WTC11 (cell line): Measurements from ENCODE around the gene OR1G1. TPM values are rescaled to one million over a fixed set of nuclear protein-coding genes. Genes with fewer than 3 reads are reported as not detected.

Experiments used
- ATAC-seq: fragments of 200-7000 bp; cut with Tn5 transposase; 2 replicates; pipeline ENCODE4 v1.10.0; 2021; ENCODE audit warnings: mild to moderate bottlenecking, moderate library complexity
- Bru-seq: library from RNA; stranded (reverse); fragments of 400-500 nt; gene quantifications from one replicate; lab custom pipeline; 2021; lab: Mats Ljungman, UMichigan
- CTCF ChIA-PET: fragments of 300-600 bp; sonication (Branson Sonifier 250); formaldehyde crosslinking; loops from one replicate; lab custom pipeline; 2021; ENCODE audit warnings: antibody characterized with exemption; lab: Charles Lee
- POLR2A ChIA-PET: fragments of 350-600 bp; sonication (Branson Sonifier 250); formaldehyde crosslinking; loops from one replicate; lab custom pipeline; 2021; ENCODE audit warnings: antibody characterized with exemption; lab: Charles Lee
- DNase-seq: peaks from one replicate; pipeline ENCODE4 v3.0.0; 2021; ENCODE audit warnings: low spot score
- H3K27ac Mint-ChIP-seq: 2 replicates; pipeline ENCODE4 v1.8.0; 2021; ENCODE audit warnings: mixed read lengths
- H3K27me3 Mint-ChIP-seq: 2 replicates; pipeline ENCODE4 v1.8.0; 2021; ENCODE audit warnings: low read depth, mild to moderate bottlenecking, moderate library complexity, mixed read lengths
- H3K36me3 Mint-ChIP-seq: 2 replicates; pipeline ENCODE4 v1.8.0; 2021; ENCODE audit warnings: mixed read lengths
- H3K4me1 Mint-ChIP-seq: 2 replicates; pipeline ENCODE4 v1.8.0; 2022; ENCODE audit warnings: mixed read lengths
- H3K4me3 Mint-ChIP-seq: 2 replicates; pipeline ENCODE4 v1.8.0; 2021; ENCODE audit warnings: mild to moderate bottlenecking, moderate library complexity, mixed read lengths
- H3K9me3 Mint-ChIP-seq: 2 replicates; pipeline ENCODE4 v1.8.0; 2021; ENCODE audit warnings: mixed read lengths
- ARID4B ChIP-seq: sonication (generic); formaldehyde crosslinking; IDR thresholded peaks from 2 replicates; pipeline ENCODE4 v1.8.0; 2023; ENCODE audit warnings: missing genetic modification reagents, mild to moderate bottlenecking, borderline replicate concordance
- CDX4 ChIP-seq: fragments of 250-450 bp; sonication (Bioruptor Pico); IDR thresholded peaks from 2 replicates; pipeline ENCODE4 v1.9.0; 2021; ENCODE audit warnings: moderate library complexity, mild to moderate bottlenecking, inconsistent platforms, borderline replicate concordance
- E2F5 ChIP-seq: sonication (generic); formaldehyde crosslinking; IDR thresholded peaks from 2 replicates; pipeline ENCODE4 v1.8.1; 2022; ENCODE audit warnings: mild to moderate bottlenecking, moderate library complexity, missing genetic modification reagents
- JUN ChIP-seq: sonication (generic); formaldehyde crosslinking; IDR thresholded peaks from 2 replicates; pipeline ENCODE4 v1.8.0; 2023; ENCODE audit warnings: mild to moderate bottlenecking, missing genetic modification reagents
- MLX ChIP-seq: sonication (generic); formaldehyde crosslinking; IDR thresholded peaks from 2 replicates; pipeline ENCODE4 v1.8.1; 2023; ENCODE audit warnings: mild to moderate bottlenecking, missing genetic modification reagents, moderate library complexity
- NFYB ChIP-seq: sonication (generic); formaldehyde crosslinking; conservative IDR thresholded peaks from 2 replicates; pipeline ENCODE4 v1.8.0; 2022; ENCODE audit warnings: low read depth, missing genetic modification reagents
- NR1H2 ChIP-seq: sonication (generic); formaldehyde crosslinking; IDR thresholded peaks from 2 replicates; pipeline ENCODE4 v1.9.0; 2021; ENCODE audit warnings: mild to moderate bottlenecking, moderate library complexity, missing genetic modification reagents
- USF2 ChIP-seq: sonication (generic); formaldehyde crosslinking; IDR thresholded peaks from 2 replicates; pipeline ENCODE4 v1.8.1; 2023; ENCODE audit warnings: mild to moderate bottlenecking, missing genetic modification reagents, moderate library complexity
- ZMAT4 ChIP-seq: fragments of 250-450 bp; sonication (Bioruptor Pico); IDR thresholded peaks from 2 replicates; pipeline ENCODE4 v1.9.0; 2021; ENCODE audit warnings: mild to moderate bottlenecking
- ZNF396 ChIP-seq: fragments of 250-450 bp; sonication (Bioruptor Pico); IDR thresholded peaks from 2 replicates; pipeline ENCODE4 v1.8.0; 2021; ENCODE audit warnings: mild to moderate bottlenecking, moderate library complexity, borderline replicate concordance
- ZNF416 ChIP-seq: fragments of 250-450 bp; sonication (Bioruptor Pico); IDR thresholded peaks from 2 replicates; pipeline ENCODE4 v1.9.0; 2021; ENCODE audit warnings: mild to moderate bottlenecking, inconsistent platforms
- ZNF423 ChIP-seq: fragments of 250-450 bp; sonication (Bioruptor Pico); IDR thresholded peaks from 2 replicates; pipeline ENCODE4 v2.1.2; 2022; ENCODE audit warnings: mild to moderate bottlenecking, moderate library complexity
- ZNF425 ChIP-seq: fragments of 250-450 bp; sonication (Bioruptor Pico); conservative IDR thresholded peaks from 2 replicates; pipeline ENCODE4 v1.9.0; 2021; ENCODE audit warnings: mild to moderate bottlenecking
- long read RNA-seq, 3 experiments: library from RNA in 1 of 3; library from capped mRNA in 1 of 3; library from polyadenylated mRNA in 1 of 3; unstranded in 2 of 3; stranded (forward) in 1 of 3; transcript quantifications; one replicate each; pipeline ENCODE4 v2.0.0, GENCODE V29; 2021
- total RNA-seq: library from RNA; stranded (reverse); gene quantifications from 3 replicates; pipeline ENCODE4 v1.2.3, GENCODE V29; 2021

The OR1G1 gene
- not detected in 3 replicates for total RNA-seq
- percentile 17 among the genes with signal in this experiment for Bru-seq, nascent RNA
- long read RNA-seq, experiment 1, partial matches to known transcripts = 0 of 1 reads
- long read RNA-seq, experiment 1, other reads (novel, unspliced or antisense) = 0 of 1 reads
- long read RNA-seq, experiment 2 = 0 reads
- long read RNA-seq, experiment 3 = 0 reads

GRCh38 chr17:3127451-3127850, at the start of gene OR1G1:
OR1G1 (minus strand) TSS chr17:3127551; CDS start chr17:3127551, 0 bp downstream.
- H3K4me1 Mint-ChIP-seq = 0 out of 2 replicates have a peak, but pooled peaks cover 4% of the 10 kb centered on the region
- no peak for DNase-seq
- TF ChIP-seq ARID4B (CRISPR knock-in tag) = no peak
- TF ChIP-seq ZNF425 (CRISPR knock-in tag) = no peak
- TF ChIP-seq, all 79 proteins: peak for 0
- ATAC-seq = no peak
- no peak within 1 kb of the TSS for H3K27ac Mint-ChIP-seq
- no peaks in the 10 kb centered on the region for H3K27me3 Mint-ChIP-seq
- ChIA-PET POLR2A (no interaction called here), CTCF (no interaction called here)
- H3K9me3 Mint-ChIP-seq = peaks cover 9% of the 10 kb centered on the region
- H3K4me3 Mint-ChIP-seq = no peak within 1 kb of the TSS
- H3K36me3 Mint-ChIP-seq = no peaks in the 10 kb centered on the region

GRCh38 chr17:3167574-3167973, 40.2 kb upstream of the OR1G1 start:
- DNase-seq (no peak), ATAC-seq (no peak)
- Mint-ChIP-seq H3K36me3 (peaks cover 25% of the 10 kb centered on the region), H3K9me3 (peaks cover 25% of the 10 kb centered on the region), H3K27ac (no peak overlapping the region), H3K4me3 (no peak overlapping the region), H3K27me3 (no peaks in the 10 kb centered on the region; the same call in 1 of the 2 replicates), H3K4me1 (peaks cover 9% of the 10 kb centered on the region)
- POLR2A ChIA-PET = no interaction called here
- CTCF ChIA-PET = no interaction called here
- TF ChIP-seq CDX4 (CRISPR knock-in tag) = no peak
- TF ChIP-seq NFYB = no peak
- TF ChIP-seq JUN = no peak
- TF ChIP-seq E2F5 (CRISPR knock-in tag) = no peak
- TF ChIP-seq ZNF423 (CRISPR knock-in tag) = no peak
- no peak for TF ChIP-seq USF2 (CRISPR knock-in tag)
- TF ChIP-seq ZNF416 (CRISPR knock-in tag) = no peak
- no peak for TF ChIP-seq ZMAT4 (CRISPR knock-in tag)
- no peak for TF ChIP-seq NR1H2 (CRISPR knock-in tag)
- no peak for TF ChIP-seq ZNF396 (CRISPR knock-in tag)
- TF ChIP-seq MLX = no peak
